Calu3 (cell line): Measurements from ENCODE around the gene TANC1. TPM values are rescaled to one million over a fixed set of nuclear protein-coding genes. Genes with fewer than 3 reads are reported as not detected.

Experiments
- BruUV-seq: library from RNA; stranded (reverse); fragments of 400-500 nt; replicated peaks from 2 replicates; lab custom pipeline; 2021; lab: Mats Ljungman, UMichigan
- CTCF ChIA-PET: fragments of 300-600 bp; sonication (Branson Sonifier 250); formaldehyde crosslinking; loops from one replicate; lab custom pipeline; 2022; ENCODE audit warnings: antibody characterized with exemption; lab: Charles Lee
- DNase-seq: peaks from one replicate; pipeline ENCODE4 v3.0.0; 2022
- H3K27ac Mint-ChIP-seq: one replicate; pipeline ENCODE4 v1.8.0; 2022; ENCODE audit warnings: mixed read lengths; ENCODE audit not compliant: unreplicated experiment
- H3K27me3 Mint-ChIP-seq: one replicate; pipeline ENCODE4 v1.8.0; 2022; ENCODE audit warnings: mixed read lengths; ENCODE audit not compliant: unreplicated experiment
- H3K36me3 Mint-ChIP-seq: one replicate; pipeline ENCODE4 v1.8.0; 2022; ENCODE audit warnings: mild to moderate bottlenecking, moderate library complexity, mixed read lengths; ENCODE audit not compliant: insufficient read depth, unreplicated experiment
- H3K4me1 Mint-ChIP-seq: one replicate; pipeline ENCODE4 v1.8.0; 2022; ENCODE audit warnings: mild to moderate bottlenecking, low read depth, mixed read lengths; ENCODE audit not compliant: unreplicated experiment
- H3K4me3 Mint-ChIP-seq: one replicate; pipeline ENCODE4 v1.8.0; 2022; ENCODE audit warnings: mild to moderate bottlenecking, low read depth, moderate library complexity, mixed read lengths; ENCODE audit not compliant: unreplicated experiment
- H3K9me3 Mint-ChIP-seq: one replicate; pipeline ENCODE4 v1.8.0; 2022; ENCODE audit warnings: low read depth, mixed read lengths; ENCODE audit not compliant: unreplicated experiment
- CTCF ChIP-seq: fragments of 200-600 bp; IDR thresholded peaks from one replicate; pipeline ENCODE4 v1.8.0; 2022; ENCODE audit warnings: antibody characterized with exemption; ENCODE audit not compliant: unreplicated experiment
- intact Hi-C: fragments of 100-400 bp; cut with micrococcal nuclease; formaldehyde crosslinking; loops from one replicate; pipeline ENCODE4 v1.10.0; 2022; ENCODE audit not compliant: unreplicated experiment
- total RNA-seq: library from RNA; stranded (reverse); gene quantifications from 2 replicates; pipeline ENCODE4 v1.2.3, GENCODE V29; 2022

TANC1 gene
- total RNA-seq, 1 experiment from 2014 or later: 41.2 TPM

GRCh38 chr2:158936978-158937377 is 31.5 kb upstream of the TANC1 start:
- DNase-seq: no peak
- TF ChIP-seq CTCF: no peak
- CTCF ChIA-PET: interaction anchor here (1.0 kb wide), 1 partner anchor 33 kb away, joined by 5 read pairs; no protein-coding TSS in a partner anchor
- H3K27ac Mint-ChIP-seq: peak overlapping the region; percentile 54
- H3K9me3 Mint-ChIP-seq: no peaks in the 10 kb centered on the region
- intact Hi-C loops: no loop called here
- H3K27me3 Mint-ChIP-seq: no peaks in the 10 kb centered on the region
- no TSS peak for BruUV-seq
- peaks cover 12% of the 10 kb centered on the region for H3K4me1 Mint-ChIP-seq
- no peaks in the 10 kb centered on the region for H3K36me3 Mint-ChIP-seq
- no peak overlapping the region for H3K4me3 Mint-ChIP-seq

DNA sequence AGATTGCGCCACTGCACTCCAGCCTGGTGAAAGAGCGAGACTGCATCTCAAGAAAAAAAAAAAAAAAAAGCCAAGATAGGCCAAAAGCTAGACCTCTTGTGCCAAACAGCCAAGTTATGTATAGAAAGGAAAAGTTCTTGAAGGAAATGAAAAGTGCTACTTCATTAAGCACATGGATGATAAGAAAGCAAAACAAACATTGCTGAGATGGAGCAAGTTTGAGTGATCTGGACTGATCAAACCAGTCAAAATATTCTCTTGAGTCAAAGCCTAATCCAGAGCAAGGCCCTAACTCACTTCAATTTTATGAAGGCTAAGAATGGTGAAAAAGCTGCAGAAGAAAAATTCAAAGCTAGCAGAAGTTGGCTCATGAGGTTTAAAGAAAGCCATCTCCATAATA is 28.1 kb upstream of the TANC1 start:
- DNase-seq: no peak
- Mint-ChIP-seq H3K4me3 (no peak overlapping the region), H3K27me3 (no peaks in the 10 kb centered on the region), H3K9me3 (no peaks in the 10 kb centered on the region), H3K36me3 (no peaks in the 10 kb centered on the region), H3K27ac (no peak overlapping the region), H3K4me1 (peaks cover 9% of the 10 kb centered on the region)
- CTCF ChIA-PET: no interaction called here
- intact Hi-C loops: no loop called here
- TF ChIP-seq CTCF: no peak
- no TSS peak for BruUV-seq

- no peak for DNase-seq
- CTCF ChIA-PET: interaction anchor here (0.7 to 0.9 kb wide), 2 partner anchors 23 to 24 kb away, joined by 3 read pairs; no protein-coding TSS in a partner anchor
- intact Hi-C loops: no loop called here
- Mint-ChIP-seq H3K4me3 (no peak overlapping the region), H3K4me1 (peaks cover 16% of the 10 kb centered on the region), H3K9me3 (no peaks in the 10 kb centered on the region), H3K27ac (no peak overlapping the region), H3K27me3 (no peaks in the 10 kb centered on the region), H3K36me3 (peaks cover 6% of the 10 kb centered on the region)
- TF ChIP-seq CTCF: no peak
- BruUV-seq: no TSS peak
Observed at GRCh38 chr2:158943973-158944372, 24.5 kb upstream of the TANC1 start.

DNA sequence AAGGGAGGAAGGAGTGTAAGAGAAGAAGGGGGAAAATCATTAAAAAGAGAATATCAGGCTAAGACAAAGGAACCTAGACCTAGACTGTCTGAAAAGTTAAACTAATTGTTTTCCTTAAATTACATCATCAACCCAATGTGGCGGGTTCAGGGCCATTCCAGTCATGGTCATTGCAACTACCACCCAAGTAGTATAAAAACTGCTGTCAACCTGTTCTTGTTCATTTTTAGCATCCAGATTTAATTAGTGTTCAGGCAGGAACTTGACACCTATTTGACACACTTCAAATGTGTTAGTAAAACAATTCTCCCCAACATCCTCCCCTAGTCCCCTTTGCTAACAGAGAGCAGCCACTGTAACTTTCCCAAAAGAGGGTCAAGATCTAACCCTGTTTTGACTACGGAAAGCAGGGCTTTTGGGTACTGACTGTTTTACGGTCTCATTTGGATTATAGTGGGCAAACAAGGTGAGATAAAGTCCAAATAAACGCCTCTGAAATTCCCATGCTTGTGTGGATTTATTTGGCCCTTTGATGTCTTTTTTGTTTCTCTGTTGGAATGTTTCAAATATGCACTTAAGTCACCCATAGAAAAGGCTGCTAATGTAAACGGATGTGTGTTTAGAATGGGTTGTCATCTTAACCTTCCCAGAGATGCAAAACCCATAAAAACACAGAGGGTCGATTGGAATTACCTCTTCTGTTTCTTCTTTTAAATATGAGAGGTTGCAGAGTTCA is 19.3 kb upstream of the TANC1 start:
- peaks cover 39% of the 10 kb centered on the region for H3K4me1 Mint-ChIP-seq
- H3K36me3 Mint-ChIP-seq: peaks cover 13% of the 10 kb centered on the region
- H3K27ac Mint-ChIP-seq: peak overlapping the region; percentile 13
- H3K9me3 Mint-ChIP-seq: no peaks in the 10 kb centered on the region
- DNase-seq: no peak
- no peak overlapping the region for H3K4me3 Mint-ChIP-seq
- intact Hi-C loops: loop anchor here (2.0 kb wide), 1 partner anchor 20 kb away; no protein-coding TSS in a partner anchor
- no peak for TF ChIP-seq CTCF
- BruUV-seq: no TSS peak
- no peaks in the 10 kb centered on the region for H3K27me3 Mint-ChIP-seq
- CTCF ChIA-PET: no interaction called here
